ENCODE measurements around the gene BST1.

DNA sequence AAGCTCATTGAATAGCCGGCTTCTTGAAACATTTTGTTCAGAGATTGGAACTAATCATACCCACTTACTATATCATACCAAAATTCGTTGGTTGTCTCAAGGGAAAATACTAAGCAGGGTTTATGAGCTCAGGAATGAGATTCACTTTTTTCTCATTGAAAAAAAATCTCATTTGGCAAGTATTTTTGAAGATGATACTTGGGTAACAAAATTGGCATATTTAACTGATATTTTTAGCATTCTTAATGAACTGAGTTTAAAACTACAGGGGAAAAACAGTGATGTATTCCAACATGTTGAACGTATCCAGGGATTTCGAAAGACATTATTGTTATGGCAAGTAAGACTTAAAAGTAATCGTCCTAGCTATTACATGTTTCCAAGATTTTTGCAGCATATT is 14.8 kb upstream of the BST1 start:
- TF ChIP-seq, protein P1, sequence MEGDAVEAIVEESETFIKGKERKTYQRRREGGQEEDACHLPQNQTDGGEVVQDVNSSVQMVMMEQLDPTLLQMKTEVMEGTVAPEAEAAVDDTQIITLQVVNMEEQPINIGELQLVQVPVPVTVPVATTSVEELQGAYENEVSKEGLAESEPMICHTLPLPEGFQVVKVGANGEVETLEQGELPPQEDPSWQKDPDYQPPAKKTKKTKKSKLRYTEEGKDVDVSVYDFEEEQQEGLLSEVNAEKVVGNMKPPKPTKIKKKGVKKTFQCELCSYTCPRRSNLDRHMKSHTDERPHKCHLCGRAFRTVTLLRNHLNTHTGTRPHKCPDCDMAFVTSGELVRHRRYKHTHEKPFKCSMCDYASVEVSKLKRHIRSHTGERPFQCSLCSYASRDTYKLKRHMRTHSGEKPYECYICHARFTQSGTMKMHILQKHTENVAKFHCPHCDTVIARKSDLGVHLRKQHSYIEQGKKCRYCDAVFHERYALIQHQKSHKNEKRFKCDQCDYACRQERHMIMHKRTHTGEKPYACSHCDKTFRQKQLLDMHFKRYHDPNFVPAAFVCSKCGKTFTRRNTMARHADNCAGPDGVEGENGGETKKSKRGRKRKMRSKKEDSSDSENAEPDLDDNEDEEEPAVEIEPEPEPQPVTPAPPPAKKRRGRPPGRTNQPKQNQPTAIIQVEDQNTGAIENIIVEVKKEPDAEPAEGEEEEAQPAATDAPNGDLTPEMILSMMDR (IDR thresholded peaks at IDR 0.05), result no peak
- no peak for TF ChIP-seq POLR2A (IDR thresholded peaks at IDR 0.05)
